HEK293 (cell line): ENCODE data around the gene RASGRP3.

Experiments used
- CTCF ChIA-PET: fragments of 350-600 bp; formaldehyde crosslinking; extraction: SDS; loops from one replicate; lab custom pipeline; 2021; ENCODE audit warnings: antibody characterized with exemption; lab: Yijun Ruan, JAX
- POLR2A ChIA-PET: fragments of 300-600 bp; formaldehyde crosslinking; extraction: SDS; loops from one replicate; lab custom pipeline; 2020; ENCODE audit warnings: antibody characterized with exemption, inconsistent platforms; lab: Yijun Ruan, JAX
- H3K27ac ChIP-seq: fragments of 200-500 bp; sonication (Bioruptor generic); 2 replicates; pipeline ENCODE4 v1.5.1; 2014; ENCODE audit warnings: low read depth, low read length, control low read depth, inconsistent platforms; ENCODE audit errors: extremely low read depth
- H3K36me3 ChIP-seq, 2 experiments: fragments of 200-500 bp in 1 of 2; sonication (Bioruptor generic) in 1 of 2; 1 replicate in 1 of 2; 2 replicates in 1 of 2; pipeline ENCODE4 v1.5.1; 2014 to 2017; ENCODE audit warnings: inconsistent platforms in 2 of 2, low read length in 2 of 2; ENCODE audit not compliant: control insufficient read depth in 2 of 2, insufficient read depth in 1 of 2
- H3K4me1 ChIP-seq: fragments of 200-500 bp; sonication (Bioruptor generic); 2 replicates; pipeline ENCODE4 v1.5.1; 2014; ENCODE audit warnings: mild to moderate bottlenecking, low read length, inconsistent platforms; ENCODE audit not compliant: control insufficient read depth, insufficient read depth
- H3K4me3 ChIP-seq: 2 replicates; pipeline ENCODE4 v1.5.1; 2011; ENCODE audit warnings: low read depth, mild to moderate bottlenecking, control low read depth, low read length, moderate library complexity
- H3K9me3 ChIP-seq: fragments of 200-500 bp; sonication (Bioruptor generic); 2 replicates; pipeline ENCODE4 v1.5.1; 2014; ENCODE audit warnings: low read depth, low read length, inconsistent platforms; ENCODE audit not compliant: control insufficient read depth, insufficient read depth
- GFI1B ChIP-seq: fragments of 450-650 bp; formaldehyde crosslinking; IDR thresholded peaks from 2 replicates; pipeline ENCODE4 v1.5.1; 2016; ENCODE audit warnings: missing biosample characterization, missing genetic modification characterization
- KLF16 ChIP-seq: fragments of 450-650 bp; formaldehyde crosslinking; IDR thresholded peaks from 2 replicates; pipeline ENCODE4 v1.5.1; 2017; ENCODE audit warnings: missing biosample characterization, missing genetic modification characterization
- ZBTB10 ChIP-seq: fragments of 450-650 bp; formaldehyde crosslinking; IDR thresholded peaks from 2 replicates; pipeline ENCODE4 v1.5.1; 2016; ENCODE audit warnings: missing biosample characterization, missing genetic modification characterization
- ZBTB49 ChIP-seq: fragments of 450-650 bp; formaldehyde crosslinking; IDR thresholded peaks from 2 replicates; pipeline ENCODE4 v1.5.1; 2016; ENCODE audit warnings: missing biosample characterization, missing genetic modification characterization, low read depth
- ZNF239 ChIP-seq: fragments of 450-650 bp; formaldehyde crosslinking; IDR thresholded peaks from 2 replicates; pipeline ENCODE4 v1.5.1; 2016; ENCODE audit warnings: missing biosample characterization, missing genetic modification characterization
- ZNF335 ChIP-seq: fragments of 450-650 bp; formaldehyde crosslinking; conservative IDR thresholded peaks from 2 replicates; pipeline ENCODE4 v1.5.1; 2016; ENCODE audit warnings: missing biosample characterization, missing genetic modification characterization
- ZNF350 ChIP-seq: fragments of 450-650 bp; formaldehyde crosslinking; IDR thresholded peaks from 2 replicates; pipeline ENCODE4 v1.5.0; 2017; ENCODE audit warnings: missing biosample characterization, mild to moderate bottlenecking, missing genetic modification characterization
- ZNF48 ChIP-seq: fragments of 450-650 bp; formaldehyde crosslinking; IDR thresholded peaks from 2 replicates; pipeline ENCODE4 v1.5.1; 2016; ENCODE audit warnings: missing biosample characterization, missing genetic modification characterization
- ZNF514 ChIP-seq: fragments of 450-650 bp; formaldehyde crosslinking; IDR thresholded peaks from 2 replicates; pipeline ENCODE4 v1.5.1; 2016; ENCODE audit warnings: missing biosample characterization, missing genetic modification characterization
- ZNF626 ChIP-seq: fragments of 450-650 bp; sonication (Bioruptor Pico); formaldehyde crosslinking; IDR thresholded peaks from 2 replicates; pipeline ENCODE4 v1.5.1; 2018; ENCODE audit warnings: missing biosample characterization, missing genetic modification characterization, inconsistent platforms
- ZNF747 ChIP-seq: fragments of 450-650 bp; formaldehyde crosslinking; IDR thresholded peaks from 2 replicates; pipeline ENCODE4 v1.5.1; 2016; ENCODE audit warnings: missing biosample characterization, missing genetic modification characterization
- ZSCAN4 ChIP-seq: fragments of 450-650 bp; formaldehyde crosslinking; IDR thresholded peaks from 2 replicates; pipeline ENCODE4 v1.5.1; 2017; ENCODE audit warnings: missing biosample characterization, missing genetic modification characterization
- TF ChIP-seq, protein P1 (sequence below): fragments of 450-650 bp; formaldehyde crosslinking; IDR thresholded peaks from 2 replicates; pipeline ENCODE4 v1.5.1; 2016; ENCODE audit warnings: missing biosample characterization, missing genetic modification characterization, low read depth

Gene RASGRP3

DNA sequence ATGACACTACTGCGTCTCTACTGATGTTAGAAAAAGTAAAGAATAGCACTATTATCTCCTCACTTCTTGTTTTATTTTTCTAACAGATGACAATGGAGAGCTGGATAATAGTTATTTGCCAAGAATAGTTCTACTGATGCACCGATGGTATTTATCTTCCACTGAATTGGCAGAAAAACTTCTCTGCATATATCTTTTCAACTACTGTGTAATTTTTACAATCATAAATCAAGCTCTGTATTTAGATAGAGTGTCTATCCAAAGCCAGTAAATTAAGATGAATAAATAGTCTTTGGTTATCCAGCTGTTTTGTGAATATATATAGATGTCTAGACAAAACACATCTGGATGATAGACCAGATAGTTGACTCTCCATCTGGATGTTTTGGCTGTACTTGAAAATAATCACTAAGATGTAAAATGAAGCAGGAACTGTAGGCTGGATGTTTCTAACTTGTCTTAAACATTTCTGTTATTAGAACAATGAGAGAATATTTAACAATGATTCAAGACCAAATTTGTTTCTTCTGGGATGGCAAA, 40.1 kb downstream of the RASGRP3 start:
- ChIA-PET CTCF (no interaction called here), POLR2A (no interaction called here)
- Histone ChIP-seq H3K9me3 (no peaks in the 10 kb centered on the region), H3K4me3 (no peak overlapping the region), H3K27ac (no peak overlapping the region), H3K4me1 (no peaks in the 10 kb centered on the region), H3K36me3 (no peaks in the 10 kb centered on the region)
- TF ChIP-seq KLF16 (tag by site-specific recombination) (no peak), ZNF350 (tag by site-specific recombination) (no peak), ZNF239 (tag by site-specific recombination) (no peak)

DNA sequence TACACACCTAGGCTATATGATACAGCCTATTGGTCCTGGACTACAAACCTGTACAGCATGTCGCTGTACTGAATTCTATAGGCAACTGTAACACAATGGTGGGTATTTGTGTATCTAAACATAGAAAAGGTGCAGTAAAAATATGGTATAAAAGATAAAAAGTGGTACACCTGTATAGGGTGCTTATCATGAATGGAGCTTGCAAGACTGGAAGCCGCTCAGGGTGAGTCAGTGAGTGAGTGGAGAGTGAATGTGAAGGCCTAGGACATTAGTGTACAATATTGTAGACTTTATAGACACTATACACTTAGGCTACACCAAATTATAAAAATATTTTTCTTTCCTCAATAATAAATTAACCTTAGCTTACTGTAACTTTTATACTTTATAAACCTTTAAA, 41.8 kb downstream of the RASGRP3 start:
- CTCF ChIA-PET, result interaction anchor here (0.7 to 1.2 kb wide), 2 partner anchors 66 to 904 kb away, joined by 3 read pairs; no protein-coding TSS in a partner anchor

GRCh38 chr2:33518929-33519328, 42.5 kb downstream of the RASGRP3 start:
- no peak overlapping the region for H3K27ac ChIP-seq
- no peak overlapping the region for H3K4me3 ChIP-seq
- POLR2A ChIA-PET, result no interaction called here
- TF ChIP-seq GFI1B (tag by site-specific recombination) (no peak), ZNF335 (tag by site-specific recombination) (no peak), ZNF626 (tag by site-specific recombination) (no peak), ZBTB10 (no peak), ZNF747 (tag by site-specific recombination) (no peak)
- TF ChIP-seq, protein P1, sequence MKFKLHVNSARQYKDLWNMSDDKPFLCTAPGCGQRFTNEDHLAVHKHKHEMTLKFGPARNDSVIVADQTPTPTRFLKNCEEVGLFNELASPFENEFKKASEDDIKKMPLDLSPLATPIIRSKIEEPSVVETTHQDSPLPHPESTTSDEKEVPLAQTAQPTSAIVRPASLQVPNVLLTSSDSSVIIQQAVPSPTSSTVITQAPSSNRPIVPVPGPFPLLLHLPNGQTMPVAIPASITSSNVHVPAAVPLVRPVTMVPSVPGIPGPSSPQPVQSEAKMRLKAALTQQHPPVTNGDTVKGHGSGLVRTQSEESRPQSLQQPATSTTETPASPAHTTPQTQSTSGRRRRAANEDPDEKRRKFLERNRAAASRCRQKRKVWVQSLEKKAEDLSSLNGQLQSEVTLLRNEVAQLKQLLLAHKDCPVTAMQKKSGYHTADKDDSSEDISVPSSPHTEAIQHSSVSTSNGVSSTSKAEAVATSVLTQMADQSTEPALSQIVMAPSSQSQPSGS (tag by site-specific recombination), result no peak
- H3K9me3 ChIP-seq, result no peaks in the 10 kb centered on the region
- CTCF ChIA-PET, result interaction anchor here (1.2 kb wide), 1 partner anchor 65 kb away, joined by 3 read pairs; no protein-coding TSS in a partner anchor
- H3K36me3 ChIP-seq, result no peaks in the 10 kb centered on the region
- no peaks in the 10 kb centered on the region for H3K4me1 ChIP-seq

More for the DNA sequence above, 41.8 kb downstream of the RASGRP3 start:
- no peak overlapping the region for H3K27ac ChIP-seq
- TF ChIP-seq ZSCAN4, result no peak
- no peak for TF ChIP-seq ZNF48 (tag by site-specific recombination)
- no peak for TF ChIP-seq ZNF514 (tag by site-specific recombination)
- no peak for TF ChIP-seq ZBTB49 (tag by site-specific recombination)
- POLR2A ChIA-PET, result no interaction called here
- H3K4me3 ChIP-seq, result no peak overlapping the region
- H3K36me3 ChIP-seq, result no peaks in the 10 kb centered on the region
- H3K4me1 ChIP-seq, result no peaks in the 10 kb centered on the region
- H3K9me3 ChIP-seq, result no peaks in the 10 kb centered on the region
